GM06990 (cell line): ENCODE measurements around the gene CALML5.

Source experiments
- DNase-seq: peaks from one replicate; pipeline ENCODE4 v3.0.0-alpha.2; 2011; ENCODE audit not compliant: insufficient read length; ENCODE audit errors: extremely low read depth
- H3K27me3 ChIP-seq: replicated peaks from 2 replicates; pipeline ENCODE4 v1.6.0; 2011; ENCODE audit warnings: low read length; ENCODE audit not compliant: control insufficient read depth, insufficient read depth
- H3K36me3 ChIP-seq: 2 replicates; pipeline ENCODE4 v1.5.1; 2011; ENCODE audit warnings: low read length; ENCODE audit not compliant: control insufficient read depth, insufficient read depth
- H3K4me3 ChIP-seq: replicated peaks from 2 replicates; pipeline ENCODE4 v1.5.1; 2011; ENCODE audit warnings: low read depth, mild to moderate bottlenecking, control low read depth, low read length
- CTCF ChIP-seq: IDR thresholded peaks from 2 replicates; pipeline ENCODE4 v1.5.1; 2011; ENCODE audit warnings: low read length, control low read depth, mild to moderate bottlenecking, inconsistent platforms; ENCODE audit not compliant: insufficient read depth, poor library complexity, severe bottlenecking

The CALML5 gene

GRCh38 chr10:5456563-5456962, 42.8 kb downstream of the CALML5 start:
- no peak for DNase-seq
- Histone ChIP-seq H3K36me3 (peaks cover 6% of the 10 kb centered on the region), H3K4me3 (no peak overlapping the region), H3K27me3 (no peaks in the 10 kb centered on the region)
- no peak for TF ChIP-seq CTCF

GRCh38 chr10:5453749-5454489, 45.5 kb downstream of the CALML5 start:
- no peak for TF ChIP-seq CTCF
- no peak for DNase-seq
- peaks cover 6% of the 10 kb centered on the region for H3K36me3 ChIP-seq

GRCh38 chr10:5450605-5451384, 48.6 kb downstream of the CALML5 start:
- H3K27me3 ChIP-seq, result no peaks in the 10 kb centered on the region
- no peak overlapping the region for H3K4me3 ChIP-seq
- TF ChIP-seq CTCF, result no peak
- H3K36me3 ChIP-seq, result peaks cover 3% of the 10 kb centered on the region
- no peak for DNase-seq

More at GRCh38 chr10:5453749-5454489, 45.5 kb downstream of the CALML5 start:
- Histone ChIP-seq H3K4me3 (no peak overlapping the region), H3K27me3 (no peaks in the 10 kb centered on the region)

GRCh38 chr10:5449823-5450222, 49.5 kb downstream of the CALML5 start:
- no peak for DNase-seq
- peaks cover under 1% of the 10 kb centered on the region for H3K36me3 ChIP-seq
- no peak for TF ChIP-seq CTCF
- H3K27me3 ChIP-seq, result no peaks in the 10 kb centered on the region
- H3K4me3 ChIP-seq, result no peak overlapping the region

GRCh38 chr10:5449227-5449626, 50.1 kb downstream of the CALML5 start:
- Histone ChIP-seq H3K36me3 (no peaks in the 10 kb centered on the region; the same call in 1 of the 2 replicates), H3K27me3 (no peaks in the 10 kb centered on the region), H3K4me3 (no peak overlapping the region)
- DNase-seq, result no peak
- no peak for TF ChIP-seq CTCF
